ENCODE data around the gene TPCN1. TPM values are rescaled to one million over a fixed set of nuclear protein-coding genes. Genes with fewer than 3 reads are reported as not detected.
"Not testable (repeated sequence)": the region's sequence is repeated elsewhere in the genome, so short reads cannot be mapped to it uniquely, and the experiment has no call there.

TPCN1 gene
- total RNA-seq, 1 donor from 2014 or later = 7.9 TPM

DNA sequence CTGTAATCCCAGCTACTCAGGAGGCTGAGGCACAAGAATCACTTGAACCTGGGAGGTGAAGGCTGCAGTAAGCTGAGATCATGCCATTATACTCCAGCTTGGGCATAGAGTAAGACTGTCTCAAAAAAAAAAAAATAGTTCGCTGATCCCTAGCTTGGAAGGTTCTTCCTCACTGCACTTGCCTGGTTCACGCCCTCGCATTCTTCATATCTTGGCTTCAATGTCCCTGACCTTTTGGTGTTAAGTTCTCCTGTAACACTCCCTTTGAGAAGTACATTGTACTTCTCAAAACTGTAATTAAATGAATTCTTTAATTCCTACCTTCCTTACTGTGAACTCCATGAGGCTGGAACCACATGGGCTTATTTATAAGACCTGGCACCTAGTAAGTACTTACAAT lies 16.5 kb upstream of the TPCN1 start:
- Mint-ChIP-seq H3K27me3 (ENCODE audit: unreplicated experiment) (peaks cover 7% of the 10 kb centered on the region), H3K9me3 (ENCODE audit: unreplicated experiment) (peaks cover 4% of the 10 kb centered on the region), H3K27ac (ENCODE audit: unreplicated experiment) (no peak overlapping the region), H3K4me3 (ENCODE audit: unreplicated experiment) (no peak overlapping the region), H3K4me1 (ENCODE audit: low read depth, unreplicated experiment) (peaks cover 4% of the 10 kb centered on the region), H3K36me3 (ENCODE audit: unreplicated experiment) (peaks cover 8% of the 10 kb centered on the region)
- DNase-seq = no peak
- TF ChIP-seq, protein P1, sequence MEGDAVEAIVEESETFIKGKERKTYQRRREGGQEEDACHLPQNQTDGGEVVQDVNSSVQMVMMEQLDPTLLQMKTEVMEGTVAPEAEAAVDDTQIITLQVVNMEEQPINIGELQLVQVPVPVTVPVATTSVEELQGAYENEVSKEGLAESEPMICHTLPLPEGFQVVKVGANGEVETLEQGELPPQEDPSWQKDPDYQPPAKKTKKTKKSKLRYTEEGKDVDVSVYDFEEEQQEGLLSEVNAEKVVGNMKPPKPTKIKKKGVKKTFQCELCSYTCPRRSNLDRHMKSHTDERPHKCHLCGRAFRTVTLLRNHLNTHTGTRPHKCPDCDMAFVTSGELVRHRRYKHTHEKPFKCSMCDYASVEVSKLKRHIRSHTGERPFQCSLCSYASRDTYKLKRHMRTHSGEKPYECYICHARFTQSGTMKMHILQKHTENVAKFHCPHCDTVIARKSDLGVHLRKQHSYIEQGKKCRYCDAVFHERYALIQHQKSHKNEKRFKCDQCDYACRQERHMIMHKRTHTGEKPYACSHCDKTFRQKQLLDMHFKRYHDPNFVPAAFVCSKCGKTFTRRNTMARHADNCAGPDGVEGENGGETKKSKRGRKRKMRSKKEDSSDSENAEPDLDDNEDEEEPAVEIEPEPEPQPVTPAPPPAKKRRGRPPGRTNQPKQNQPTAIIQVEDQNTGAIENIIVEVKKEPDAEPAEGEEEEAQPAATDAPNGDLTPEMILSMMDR (IDR thresholded peaks at IDR 0.05; ENCODE audit: partially characterized antibody, unreplicated experiment) = no peak

DNA sequence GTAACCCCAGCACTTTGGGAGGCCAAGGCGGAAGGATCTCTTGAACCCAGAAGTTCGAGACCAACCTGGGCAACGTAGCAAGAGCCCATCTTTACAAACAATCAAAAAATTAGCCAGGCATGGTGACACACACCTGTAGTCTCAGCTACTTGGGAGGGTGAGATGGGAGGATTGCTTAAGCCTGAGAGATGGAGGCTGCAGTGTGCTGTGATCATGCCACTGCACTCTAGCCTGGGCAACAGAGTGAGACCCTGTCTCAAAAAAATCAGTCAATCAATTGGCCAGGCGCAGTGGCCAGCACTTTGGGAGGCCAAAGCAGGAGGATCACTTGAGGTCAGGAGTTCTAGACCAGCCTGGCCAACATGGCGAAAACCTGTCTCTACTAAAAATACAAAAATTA lies 14.5 kb upstream of the TPCN1 start:
- not testable (repeated sequence) for H3K36me3 Mint-ChIP-seq (ENCODE audit: unreplicated experiment); DNase-seq; H3K4me1 Mint-ChIP-seq (ENCODE audit: low read depth, unreplicated experiment); H3K27me3 Mint-ChIP-seq (ENCODE audit: unreplicated experiment); H3K27ac Mint-ChIP-seq (ENCODE audit: unreplicated experiment); H3K4me3 Mint-ChIP-seq (ENCODE audit: unreplicated experiment); H3K9me3 Mint-ChIP-seq (ENCODE audit: unreplicated experiment)

DNA sequence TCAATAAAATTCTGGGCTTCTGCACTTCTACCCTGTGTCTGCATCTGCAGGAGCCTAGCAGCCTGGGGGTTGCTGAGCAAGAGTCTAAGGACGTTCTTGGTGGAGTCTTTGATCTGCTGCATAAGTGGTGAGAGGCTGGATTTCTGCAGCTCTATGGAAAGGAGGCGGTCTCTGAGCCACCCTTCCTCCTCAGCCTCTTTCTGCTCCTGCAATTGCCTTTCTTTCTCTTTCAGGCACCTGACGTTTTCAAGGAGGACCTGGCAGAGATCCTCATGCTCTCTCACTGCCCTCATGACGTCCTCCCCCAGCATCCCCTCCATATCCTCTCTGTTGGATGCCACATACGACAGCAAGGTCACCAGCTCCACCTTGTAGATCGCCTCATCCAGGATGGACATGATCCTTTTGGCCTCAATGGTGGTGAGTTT lies 13.6 kb upstream of the TPCN1 start:
- H3K4me3 Mint-ChIP-seq (ENCODE audit: unreplicated experiment) = no peak overlapping the region
- peaks cover 8% of the 10 kb centered on the region for H3K36me3 Mint-ChIP-seq (ENCODE audit: unreplicated experiment)
- H3K27ac Mint-ChIP-seq (ENCODE audit: unreplicated experiment) = no peak overlapping the region
- no peak for DNase-seq
- H3K27me3 Mint-ChIP-seq (ENCODE audit: unreplicated experiment) = peaks cover 4% of the 10 kb centered on the region
- peaks cover 4% of the 10 kb centered on the region for H3K9me3 Mint-ChIP-seq (ENCODE audit: unreplicated experiment)
- TF ChIP-seq, protein P1 (IDR thresholded peaks at IDR 0.05; ENCODE audit: partially characterized antibody, unreplicated experiment) = no peak
- H3K4me1 Mint-ChIP-seq (ENCODE audit: low read depth, unreplicated experiment) = peaks cover 2% of the 10 kb centered on the region

DNA sequence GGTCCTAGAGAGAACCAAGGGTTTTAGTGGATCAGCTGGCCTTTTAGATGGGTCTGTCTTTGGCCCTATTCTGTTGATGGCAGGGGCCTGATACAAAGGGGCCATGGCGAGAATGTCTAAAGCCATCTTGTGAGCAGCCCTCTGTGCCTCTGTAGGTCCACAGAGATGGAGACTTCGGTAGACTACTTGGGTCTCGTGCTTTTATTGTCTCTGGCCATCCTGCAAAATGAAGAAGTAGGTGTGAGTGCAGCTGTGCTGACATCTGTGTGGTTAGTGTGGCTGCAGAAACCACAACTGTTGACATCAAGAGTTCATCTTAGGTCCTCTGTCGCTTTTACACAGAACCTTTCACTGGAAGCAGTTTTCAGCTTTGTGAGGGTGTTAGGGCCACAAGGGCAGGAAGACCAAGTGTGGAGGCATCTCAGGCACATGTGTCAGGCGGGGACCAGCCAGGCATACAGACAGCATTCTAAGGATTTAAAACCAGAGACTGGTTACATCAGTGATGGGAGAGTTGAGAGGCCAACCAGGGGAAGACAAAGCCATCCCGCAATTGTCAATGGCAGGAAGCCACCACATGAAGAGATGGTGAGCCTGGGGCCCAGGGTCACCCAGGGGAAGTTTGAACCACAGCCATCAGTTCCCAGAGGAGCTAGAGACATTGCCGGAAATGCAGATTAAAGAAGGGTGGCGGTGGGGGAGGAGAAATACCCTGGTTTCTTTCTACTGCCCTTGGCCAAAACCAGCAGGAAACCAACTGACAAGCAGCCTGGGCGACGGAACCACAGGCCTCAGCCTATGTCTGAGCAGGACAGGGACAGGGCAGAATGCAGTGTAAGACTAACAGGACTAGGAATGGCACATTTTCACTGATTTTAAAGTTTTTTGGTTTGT lies 13.0 kb upstream of the TPCN1 start:
- peaks cover 4% of the 10 kb centered on the region for H3K9me3 Mint-ChIP-seq (ENCODE audit: unreplicated experiment)
- no peak overlapping the region for H3K27ac Mint-ChIP-seq (ENCODE audit: unreplicated experiment)
- no peak overlapping the region for H3K4me3 Mint-ChIP-seq (ENCODE audit: unreplicated experiment)
- peaks cover 4% of the 10 kb centered on the region for H3K27me3 Mint-ChIP-seq (ENCODE audit: unreplicated experiment)
- TF ChIP-seq, protein P1 (IDR thresholded peaks at IDR 0.05; ENCODE audit: partially characterized antibody, unreplicated experiment) = no peak
- peaks cover 2% of the 10 kb centered on the region for H3K4me1 Mint-ChIP-seq (ENCODE audit: low read depth, unreplicated experiment)
- peaks cover 8% of the 10 kb centered on the region for H3K36me3 Mint-ChIP-seq (ENCODE audit: unreplicated experiment)
- no peak for DNase-seq

DNA sequence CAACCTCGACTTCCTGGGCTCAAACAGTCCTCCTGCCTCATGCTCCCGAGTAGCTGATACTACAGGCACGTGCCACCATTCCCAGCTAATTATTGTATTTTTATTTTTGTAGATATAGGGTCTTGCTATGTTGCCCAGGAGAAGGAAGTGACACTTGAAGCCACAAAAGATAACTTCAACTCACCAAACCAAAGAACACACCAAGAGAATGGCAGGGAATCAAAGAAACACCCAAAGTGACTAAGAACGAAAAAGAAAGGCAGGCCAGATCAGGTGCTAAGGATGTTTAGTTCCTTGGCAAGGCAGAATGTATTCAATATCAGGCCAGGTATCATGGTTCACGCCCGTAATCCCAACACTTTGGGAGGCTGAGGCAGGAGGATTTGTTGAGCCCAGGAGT lies 10.1 kb upstream of the TPCN1 start:
- TF ChIP-seq, protein P1 (IDR thresholded peaks at IDR 0.05; ENCODE audit: partially characterized antibody, unreplicated experiment) = no peak
- Mint-ChIP-seq H3K36me3 (ENCODE audit: unreplicated experiment) (peaks cover 6% of the 10 kb centered on the region), H3K27ac (ENCODE audit: unreplicated experiment) (no peak overlapping the region), H3K4me1 (ENCODE audit: low read depth, unreplicated experiment) (peaks cover 5% of the 10 kb centered on the region), H3K27me3 (ENCODE audit: unreplicated experiment) (peaks cover 4% of the 10 kb centered on the region), H3K9me3 (ENCODE audit: unreplicated experiment) (peaks cover 3% of the 10 kb centered on the region), H3K4me3 (ENCODE audit: unreplicated experiment) (no peak overlapping the region)
- no peak for DNase-seq
